ENCODE results near the gene P4HA3.

DNA sequence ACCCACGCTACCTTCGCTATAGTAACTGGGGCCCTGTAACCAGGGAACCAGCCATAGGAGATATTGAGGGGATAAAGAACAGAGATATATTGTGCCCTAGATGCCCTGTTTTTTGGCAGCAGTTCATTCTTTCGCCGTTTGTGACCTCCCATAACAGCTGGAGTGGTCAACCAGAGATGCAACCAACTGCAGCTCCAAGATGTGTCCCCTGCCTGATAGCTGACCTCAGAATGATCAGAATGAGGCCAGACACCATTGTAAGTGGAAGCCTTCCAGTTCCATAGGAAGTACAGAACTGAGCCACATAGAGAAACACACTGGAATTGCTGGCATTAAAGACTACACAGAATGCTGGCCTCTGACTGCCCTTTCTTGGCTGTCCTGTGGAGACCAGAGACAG is 39.2 kb downstream of the P4HA3 start:
- no peak for TF ChIP-seq EZH2 (IDR thresholded peaks at IDR 0.05)
- no peak for TF ChIP-seq RAD21 (IDR thresholded peaks at IDR 0.05; ENCODE audit: low read depth)
- TF ChIP-seq, protein P1, sequence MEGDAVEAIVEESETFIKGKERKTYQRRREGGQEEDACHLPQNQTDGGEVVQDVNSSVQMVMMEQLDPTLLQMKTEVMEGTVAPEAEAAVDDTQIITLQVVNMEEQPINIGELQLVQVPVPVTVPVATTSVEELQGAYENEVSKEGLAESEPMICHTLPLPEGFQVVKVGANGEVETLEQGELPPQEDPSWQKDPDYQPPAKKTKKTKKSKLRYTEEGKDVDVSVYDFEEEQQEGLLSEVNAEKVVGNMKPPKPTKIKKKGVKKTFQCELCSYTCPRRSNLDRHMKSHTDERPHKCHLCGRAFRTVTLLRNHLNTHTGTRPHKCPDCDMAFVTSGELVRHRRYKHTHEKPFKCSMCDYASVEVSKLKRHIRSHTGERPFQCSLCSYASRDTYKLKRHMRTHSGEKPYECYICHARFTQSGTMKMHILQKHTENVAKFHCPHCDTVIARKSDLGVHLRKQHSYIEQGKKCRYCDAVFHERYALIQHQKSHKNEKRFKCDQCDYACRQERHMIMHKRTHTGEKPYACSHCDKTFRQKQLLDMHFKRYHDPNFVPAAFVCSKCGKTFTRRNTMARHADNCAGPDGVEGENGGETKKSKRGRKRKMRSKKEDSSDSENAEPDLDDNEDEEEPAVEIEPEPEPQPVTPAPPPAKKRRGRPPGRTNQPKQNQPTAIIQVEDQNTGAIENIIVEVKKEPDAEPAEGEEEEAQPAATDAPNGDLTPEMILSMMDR (IDR thresholded peaks at IDR 0.05 in 2 of 3, conservative IDR thresholded peaks at IDR 0.05 in 1 of 3; ENCODE audit: borderline replicate concordance in 1 of 3, insufficient read depth in 1 of 3, low read depth in 2 of 3, low read length in 2 of 3), result no peak
- TF ChIP-seq POLR2A (IDR thresholded peaks at IDR 0.05; ENCODE audit: borderline replicate concordance, extremely low read depth, insufficient read depth, insufficient read length), result no peak
- no peak for TF ChIP-seq EZH2phosphoT487 (IDR thresholded peaks at IDR 0.05; ENCODE audit: borderline replicate concordance)
- TF ChIP-seq, protein P2, sequence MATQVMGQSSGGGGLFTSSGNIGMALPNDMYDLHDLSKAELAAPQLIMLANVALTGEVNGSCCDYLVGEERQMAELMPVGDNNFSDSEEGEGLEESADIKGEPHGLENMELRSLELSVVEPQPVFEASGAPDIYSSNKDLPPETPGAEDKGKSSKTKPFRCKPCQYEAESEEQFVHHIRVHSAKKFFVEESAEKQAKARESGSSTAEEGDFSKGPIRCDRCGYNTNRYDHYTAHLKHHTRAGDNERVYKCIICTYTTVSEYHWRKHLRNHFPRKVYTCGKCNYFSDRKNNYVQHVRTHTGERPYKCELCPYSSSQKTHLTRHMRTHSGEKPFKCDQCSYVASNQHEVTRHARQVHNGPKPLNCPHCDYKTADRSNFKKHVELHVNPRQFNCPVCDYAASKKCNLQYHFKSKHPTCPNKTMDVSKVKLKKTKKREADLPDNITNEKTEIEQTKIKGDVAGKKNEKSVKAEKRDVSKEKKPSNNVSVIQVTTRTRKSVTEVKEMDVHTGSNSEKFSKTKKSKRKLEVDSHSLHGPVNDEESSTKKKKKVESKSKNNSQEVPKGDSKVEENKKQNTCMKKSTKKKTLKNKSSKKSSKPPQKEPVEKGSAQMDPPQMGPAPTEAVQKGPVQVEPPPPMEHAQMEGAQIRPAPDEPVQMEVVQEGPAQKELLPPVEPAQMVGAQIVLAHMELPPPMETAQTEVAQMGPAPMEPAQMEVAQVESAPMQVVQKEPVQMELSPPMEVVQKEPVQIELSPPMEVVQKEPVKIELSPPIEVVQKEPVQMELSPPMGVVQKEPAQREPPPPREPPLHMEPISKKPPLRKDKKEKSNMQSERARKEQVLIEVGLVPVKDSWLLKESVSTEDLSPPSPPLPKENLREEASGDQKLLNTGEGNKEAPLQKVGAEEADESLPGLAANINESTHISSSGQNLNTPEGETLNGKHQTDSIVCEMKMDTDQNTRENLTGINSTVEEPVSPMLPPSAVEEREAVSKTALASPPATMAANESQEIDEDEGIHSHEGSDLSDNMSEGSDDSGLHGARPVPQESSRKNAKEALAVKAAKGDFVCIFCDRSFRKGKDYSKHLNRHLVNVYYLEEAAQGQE (IDR thresholded peaks at IDR 0.05; ENCODE audit: low read depth), result no peak
- no peak for TF ChIP-seq JUND (IDR thresholded peaks at IDR 0.05)
- TF ChIP-seq, protein P3, sequence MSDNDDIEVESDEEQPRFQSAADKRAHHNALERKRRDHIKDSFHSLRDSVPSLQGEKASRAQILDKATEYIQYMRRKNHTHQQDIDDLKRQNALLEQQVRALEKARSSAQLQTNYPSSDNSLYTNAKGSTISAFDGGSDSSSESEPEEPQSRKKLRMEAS (IDR thresholded peaks at IDR 0.05), result no peak
- no peak for TF ChIP-seq SP1 (IDR thresholded peaks at IDR 0.05; ENCODE audit: low read depth)
- TF ChIP-seq ZFX (IDR thresholded peaks at IDR 0.05), result no peak
